Osteoblast (primary cell): ENCODE data around the gene INSYN2A. TPM values are rescaled to one million over a fixed set of nuclear protein-coding genes. Genes with fewer than 3 reads are reported as not detected.

Experiments used
- DNase-seq: peaks from one replicate; pipeline ENCODE4 v3.0.0; 2011; ENCODE audit warnings: low spot score, mixed read lengths; ENCODE audit not compliant: insufficient read length; ENCODE audit errors: missing footprints
- H2AFZ ChIP-seq: 2 replicates; pipeline ENCODE4 v1.6.0; 2011; ENCODE audit warnings: mild to moderate bottlenecking, low read length
- H3K27ac ChIP-seq: 2 replicates; pipeline ENCODE4 v1.5.1; 2011; ENCODE audit warnings: mild to moderate bottlenecking, low read depth, low read length, moderate library complexity
- H3K27me3 ChIP-seq: 2 replicates; pipeline ENCODE4 v1.6.0; 2012; ENCODE audit warnings: mild to moderate bottlenecking, control low read depth, inconsistent platforms, low read length, moderate library complexity; ENCODE audit not compliant: insufficient read depth
- H3K36me3 ChIP-seq: 2 replicates; pipeline ENCODE4 v1.5.1; 2011; ENCODE audit warnings: mild to moderate bottlenecking, low read length, control low read depth, moderate library complexity; ENCODE audit not compliant: insufficient read depth
- H3K4me1 ChIP-seq: 2 replicates; pipeline ENCODE4 v1.5.1; 2011; ENCODE audit warnings: mild to moderate bottlenecking, low read length, control low read depth, moderate library complexity; ENCODE audit not compliant: insufficient read depth
- H3K4me2 ChIP-seq: 2 replicates; pipeline ENCODE4 v1.6.0; 2011; ENCODE audit warnings: mild to moderate bottlenecking, low read length; ENCODE audit not compliant: insufficient read depth
- H3K4me3 ChIP-seq: fragments of 200-600 bp; sonication (generic); 3 replicates; pipeline ENCODE4 v1.5.1; 2012; ENCODE audit warnings: mild to moderate bottlenecking, low read length, inconsistent platforms; ENCODE audit not compliant: insufficient read depth
- H3K79me2 ChIP-seq: 2 replicates; pipeline ENCODE4 v1.6.0; 2012; ENCODE audit warnings: mild to moderate bottlenecking, low read length, control low read depth, inconsistent platforms; ENCODE audit not compliant: insufficient read depth
- H3K9me3 ChIP-seq: 2 replicates; pipeline ENCODE4 v1.5.1; 2011; ENCODE audit warnings: low read depth, low read length, control low read depth
- H4K20me1 ChIP-seq: 2 replicates; pipeline ENCODE4 v1.6.0; 2012; ENCODE audit warnings: mild to moderate bottlenecking, low read length, control low read depth; ENCODE audit not compliant: insufficient read depth
- CTCF ChIP-seq: IDR thresholded peaks from 2 replicates; pipeline ENCODE4 v1.5.1; 2011; ENCODE audit warnings: mild to moderate bottlenecking, low read depth, low read length, moderate library complexity; ENCODE audit errors: extremely low read depth
- total RNA-seq: library from RNA; depleted of rRNA; stranded (reverse); fragments of >200 nt; gene quantifications from 2 replicates; pipeline ENCODE4 v1.2.3, GENCODE V29; 2012

The INSYN2A gene
- total RNA-seq, 1 donor, result 0.36 TPM

GRCh38 chr10:127149501-127150081, 46.8 kb downstream of the INSYN2A start:
- H3K9me3 ChIP-seq, result no peaks in the 10 kb centered on the region
- TF ChIP-seq CTCF, result no peak
- H3K4me2 ChIP-seq, result peak overlapping the region; percentile 76
- peaks cover 10% of the 10 kb centered on the region for H4K20me1 ChIP-seq
- H3K79me2 ChIP-seq, result peaks cover 5% of the 10 kb centered on the region
- peak overlapping the region; percentile 97 for H3K27ac ChIP-seq
- DNase-seq, result no peak
- H3K4me3 ChIP-seq, result peak overlapping the region; percentile 21
- no peaks in the 10 kb centered on the region for H3K27me3 ChIP-seq
- peaks cover 62% of the 10 kb centered on the region for H3K4me1 ChIP-seq
- H3K36me3 ChIP-seq, result no peaks in the 10 kb centered on the region
- no peak overlapping the region for H2AFZ ChIP-seq

GRCh38 chr10:127148933-127149220, 47.5 kb downstream of the INSYN2A start:
- Histone ChIP-seq H3K36me3 (no peaks in the 10 kb centered on the region), H3K4me1 (peaks cover 62% of the 10 kb centered on the region), H3K27me3 (no peaks in the 10 kb centered on the region), H2AFZ (no peak overlapping the region), H3K9me3 (no peaks in the 10 kb centered on the region), H3K27ac (peak overlapping the region; percentile 97), H3K4me3 (peak overlapping the region; percentile 47), H3K4me2 (peak overlapping the region; percentile 76), H4K20me1 (peaks cover 10% of the 10 kb centered on the region), H3K79me2 (peaks cover 5% of the 10 kb centered on the region)
- DNase-seq, result peak; percentile 90
- no peak for TF ChIP-seq CTCF

- peak overlapping the region; percentile 47 for H3K4me3 ChIP-seq
- peaks cover 2% of the 10 kb centered on the region for H3K79me2 ChIP-seq
- DNase-seq, result no peak
- no peaks in the 10 kb centered on the region for H3K36me3 ChIP-seq
- no peaks in the 10 kb centered on the region for H3K27me3 ChIP-seq
- H3K9me3 ChIP-seq, result no peaks in the 10 kb centered on the region
- TF ChIP-seq CTCF, result no peak
- peak overlapping the region; percentile 97 for H3K27ac ChIP-seq
- H3K4me2 ChIP-seq, result peak overlapping the region; percentile 76
- peaks cover 10% of the 10 kb centered on the region for H4K20me1 ChIP-seq
- H3K4me1 ChIP-seq, result peaks cover 62% of the 10 kb centered on the region
- peak overlapping the region; percentile 23 for H2AFZ ChIP-seq
Observed at GRCh38 chr10:127148066-127148932, 48.1 kb downstream of the INSYN2A start.

- no peak overlapping the region for H3K4me2 ChIP-seq
- no peaks in the 10 kb centered on the region for H3K27me3 ChIP-seq
- H3K4me1 ChIP-seq, result peaks cover 50% of the 10 kb centered on the region
- no peak overlapping the region for H3K4me3 ChIP-seq
- H3K36me3 ChIP-seq, result no peaks in the 10 kb centered on the region
- no peaks in the 10 kb centered on the region for H3K79me2 ChIP-seq
- no peak overlapping the region for H3K27ac ChIP-seq
- peaks cover 7% of the 10 kb centered on the region for H4K20me1 ChIP-seq
- DNase-seq, result no peak
- TF ChIP-seq CTCF, result no peak
- H3K9me3 ChIP-seq, result no peaks in the 10 kb centered on the region
- H2AFZ ChIP-seq, result no peak overlapping the region
Observed at GRCh38 chr10:127146661-127147060, 49.7 kb downstream of the INSYN2A start.
